HEK293 (cell line): ENCODE data around the gene CD274.

Source experiments
- CTCF ChIA-PET: fragments of 350-600 bp; formaldehyde crosslinking; extraction: SDS; loops from one replicate; lab custom pipeline; 2021; ENCODE audit warnings: antibody characterized with exemption; lab: Yijun Ruan, JAX
- POLR2A ChIA-PET: fragments of 300-600 bp; formaldehyde crosslinking; extraction: SDS; loops from one replicate; lab custom pipeline; 2020; ENCODE audit warnings: antibody characterized with exemption, inconsistent platforms; lab: Yijun Ruan, JAX
- H3K27ac ChIP-seq: fragments of 200-500 bp; sonication (Bioruptor generic); 2 replicates; pipeline ENCODE4 v1.5.1; 2014; ENCODE audit warnings: low read depth, low read length, control low read depth, inconsistent platforms; ENCODE audit errors: extremely low read depth
- H3K36me3 ChIP-seq, 2 experiments: fragments of 200-500 bp in 1 of 2; sonication (Bioruptor generic) in 1 of 2; 1 replicate in 1 of 2; 2 replicates in 1 of 2; pipeline ENCODE4 v1.5.1; 2014 to 2017; ENCODE audit warnings: inconsistent platforms in 2 of 2, low read length in 2 of 2; ENCODE audit not compliant: control insufficient read depth in 2 of 2, insufficient read depth in 1 of 2
- H3K4me1 ChIP-seq: fragments of 200-500 bp; sonication (Bioruptor generic); 2 replicates; pipeline ENCODE4 v1.5.1; 2014; ENCODE audit warnings: mild to moderate bottlenecking, low read length, inconsistent platforms; ENCODE audit not compliant: control insufficient read depth, insufficient read depth
- H3K4me3 ChIP-seq: 2 replicates; pipeline ENCODE4 v1.5.1; 2011; ENCODE audit warnings: low read depth, mild to moderate bottlenecking, control low read depth, low read length, moderate library complexity
- H3K9me3 ChIP-seq: fragments of 200-500 bp; sonication (Bioruptor generic); 2 replicates; pipeline ENCODE4 v1.5.1; 2014; ENCODE audit warnings: low read depth, low read length, inconsistent platforms; ENCODE audit not compliant: control insufficient read depth, insufficient read depth
- CTCF ChIP-seq: fragments of 450-650 bp; formaldehyde crosslinking; IDR thresholded peaks from 2 replicates; pipeline ENCODE4 v1.5.1; 2016; ENCODE audit warnings: missing biosample characterization, missing genetic modification characterization
- HIC1 ChIP-seq: fragments of 450-650 bp; formaldehyde crosslinking; IDR thresholded peaks from 2 replicates; pipeline ENCODE4 v1.5.1; 2016; ENCODE audit warnings: missing biosample characterization, missing genetic modification characterization
- KLF1 ChIP-seq: fragments of 450-650 bp; formaldehyde crosslinking; IDR thresholded peaks from 2 replicates; pipeline ENCODE4 v1.5.1; 2016; ENCODE audit warnings: missing biosample characterization, missing genetic modification characterization
- KLF9 ChIP-seq: fragments of 450-650 bp; formaldehyde crosslinking; IDR thresholded peaks from 2 replicates; pipeline ENCODE4 v1.5.1; 2016; ENCODE audit warnings: missing biosample characterization, missing genetic modification characterization, low read depth
- SP2 ChIP-seq: fragments of 450-650 bp; formaldehyde crosslinking; IDR thresholded peaks from 2 replicates; pipeline ENCODE4 v1.5.1; 2016; ENCODE audit warnings: missing biosample characterization, missing genetic modification characterization
- SP3 ChIP-seq: fragments of 450-650 bp; formaldehyde crosslinking; IDR thresholded peaks from 2 replicates; pipeline ENCODE4 v1.5.1; 2016; ENCODE audit warnings: missing biosample characterization, missing genetic modification characterization
- SP7 ChIP-seq: fragments of 450-650 bp; formaldehyde crosslinking; IDR thresholded peaks from 2 replicates; pipeline ENCODE4 v1.5.1; 2016; ENCODE audit warnings: missing biosample characterization, missing genetic modification characterization
- TCF7L2 ChIP-seq: IDR thresholded peaks from 2 replicates; pipeline ENCODE4 v1.6.1; 2011; ENCODE audit warnings: low read depth, mild to moderate bottlenecking, inconsistent platforms, low read length, moderate library complexity, borderline replicate concordance
- ZBTB48 ChIP-seq: fragments of 450-650 bp; formaldehyde crosslinking; IDR thresholded peaks from 2 replicates; pipeline ENCODE4 v1.5.1; 2016; ENCODE audit warnings: missing biosample characterization, missing genetic modification characterization
- ZBTB6 ChIP-seq: fragments of 450-650 bp; formaldehyde crosslinking; IDR thresholded peaks from 2 replicates; pipeline ENCODE4 v1.5.1; 2017; ENCODE audit warnings: missing biosample characterization, missing genetic modification characterization
- ZEB2 ChIP-seq: fragments of 450-650 bp; formaldehyde crosslinking; IDR thresholded peaks from 2 replicates; pipeline ENCODE4 v1.5.1; 2016; ENCODE audit warnings: missing biosample characterization, missing genetic modification characterization
- ZNF114 ChIP-seq: fragments of 450-650 bp; formaldehyde crosslinking; IDR thresholded peaks from 2 replicates; pipeline ENCODE4 v1.5.0; 2017; ENCODE audit warnings: missing biosample characterization, missing genetic modification characterization
- ZNF157 ChIP-seq: fragments of 450-650 bp; formaldehyde crosslinking; IDR thresholded peaks from 2 replicates; pipeline ENCODE4 v1.5.1; 2016; ENCODE audit warnings: missing biosample characterization, missing genetic modification characterization
- ZNF335 ChIP-seq: fragments of 450-650 bp; formaldehyde crosslinking; conservative IDR thresholded peaks from 2 replicates; pipeline ENCODE4 v1.5.1; 2016; ENCODE audit warnings: missing biosample characterization, missing genetic modification characterization
- ZNF391 ChIP-seq: fragments of 450-650 bp; formaldehyde crosslinking; IDR thresholded peaks from 2 replicates; pipeline ENCODE4 v1.5.1; 2016; ENCODE audit warnings: low read depth, missing biosample characterization, missing genetic modification characterization, borderline replicate concordance
- ZNF449 ChIP-seq: fragments of 450-650 bp; formaldehyde crosslinking; IDR thresholded peaks from 2 replicates; pipeline ENCODE4 v1.5.1; 2017; ENCODE audit warnings: missing biosample characterization, mild to moderate bottlenecking, missing genetic modification characterization, moderate library complexity
- ZNF501 ChIP-seq: fragments of 450-650 bp; formaldehyde crosslinking; IDR thresholded peaks from 2 replicates; pipeline ENCODE4 v1.5.1; 2016; ENCODE audit warnings: missing biosample characterization, missing genetic modification characterization
- ZNF518A ChIP-seq: fragments of 450-650 bp; formaldehyde crosslinking; conservative IDR thresholded peaks from 2 replicates; pipeline ENCODE4 v1.5.1; 2016; ENCODE audit warnings: low read depth, missing biosample characterization, missing genetic modification characterization
- ZNF629 ChIP-seq: fragments of 450-650 bp; formaldehyde crosslinking; IDR thresholded peaks from 2 replicates; pipeline ENCODE4 v1.5.1; 2017; ENCODE audit warnings: missing biosample characterization, missing genetic modification characterization
- ZNF660 ChIP-seq: fragments of 450-650 bp; IDR thresholded peaks from 2 replicates; pipeline ENCODE4 v1.5.1; 2018; ENCODE audit warnings: missing biosample characterization, mild to moderate bottlenecking, missing genetic modification characterization
- ZSCAN30 ChIP-seq: fragments of 450-650 bp; IDR thresholded peaks from 2 replicates; pipeline ENCODE4 v1.5.1; 2018; ENCODE audit warnings: missing biosample characterization, mild to moderate bottlenecking, missing genetic modification characterization, moderate library complexity

Gene CD274

GRCh38 chr9:5437254-5438216 is 12.8 kb upstream of the CD274 start, which contains the start of gene PLGRKT:
Gene PLGRKT (minus strand): TSS chr9:5437925. CDS start chr9:5431977, 5,948 bp downstream.
- no peaks in the 10 kb centered on the region for H3K9me3 ChIP-seq
- peak within 1 kb of the TSS; percentile 57 for H3K27ac ChIP-seq
- CTCF ChIA-PET, result interaction anchor here (0.6 to 2.2 kb wide), 9 partner anchors 9 to 1330 kb away, joined by 3 to 7 read pairs (median 4); partner anchors contain the start of gene CD274
- no peaks in the 10 kb centered on the region for H3K4me1 ChIP-seq
- H3K36me3 ChIP-seq, result peaks cover 0 to 25% of the 10 kb centered on the region in 2 experiments; a peak in 1 of 3 replicates
- POLR2A ChIA-PET, result interaction anchor here (0.5 to 2.0 kb wide), 10 partner anchors 13 to 690 kb away, joined by 3 to 7 read pairs (median 3); partner anchors contain the start of genes CD274, JAK2 and RIC1
- H3K4me3 ChIP-seq, result peak within 1 kb of the TSS; percentile 96
- TF ChIP-seq ZNF501 (peak; percentile 72; the same call in 1 of the 2 replicates), CTCF (tag by site-specific recombination) (peak; percentile 68), ZNF335 (tag by site-specific recombination) (peak; percentile 62), ZBTB6 (no peak), ZNF660 (tag by site-specific recombination) (peak; percentile 44; the same call in 1 of the 2 replicates), ZNF449 (0 out of 2 replicates have a peak, but pooled peaks have one; percentile 42), SP2 (peak; percentile 92), SP7 (tag by site-specific recombination) (0 out of 2 replicates have a peak, but pooled peaks have one; percentile 43), ZSCAN30 (tag by site-specific recombination) (no peak; the same call in 1 of the 2 replicates), ZNF391 (tag by site-specific recombination) (0 out of 2 replicates have a peak, but pooled peaks have one; percentile 49), KLF9 (tag by site-specific recombination) (peak; percentile 62; the same call in 1 of the 2 replicates), SP3 (tag by site-specific recombination) (peak; percentile 66), ZNF518A (tag by site-specific recombination) (peak; percentile 98), ZNF114 (no peak), ZNF157 (tag by site-specific recombination) (no peak), HIC1 (tag by site-specific recombination) (peak; percentile 29; the same call in 1 of the 2 replicates), ZBTB48 (tag by site-specific recombination) (peak; percentile 57; the same call in 1 of the 2 replicates), TCF7L2 (peak; percentile 92), ZNF629 (tag by site-specific recombination) (peak; percentile 59), ZEB2 (tag by site-specific recombination) (no peak), KLF1 (tag by site-specific recombination) (peak; percentile 61; the same call in 1 of the 2 replicates)
